GM19467 (cell line): ENCODE data around the gene MRPL42.
"Not testable (repeated sequence)": the region's sequence is repeated elsewhere in the genome, so short reads cannot be mapped to it uniquely, and the experiment has no call there.

Experiments used
- ATAC-seq: cut with Tn5 transposase; IDR thresholded peaks from one replicate; pipeline ENCODE4 v1.9.1; 2021; ENCODE audit warnings: mild to moderate bottlenecking, moderate library complexity; ENCODE audit not compliant: unreplicated experiment

The MRPL42 gene

GRCh38 chr12:93540466-93540865 lies 73.2 kb downstream of the MRPL42 start:
- ATAC-seq: no peak

GRCh38 chr12:93541578-93542225 lies 74.4 kb downstream of the MRPL42 start:
- ATAC-seq: no peak

GRCh38 chr12:93547778-93548177 lies 80.5 kb downstream of the MRPL42 start:
- ATAC-seq: no peak

- no peak for ATAC-seq
Measured at GRCh38 chr12:93549174-93549573, 81.9 kb downstream of the MRPL42 start.

GRCh38 chr12:93550748-93551611 lies 83.7 kb downstream of the MRPL42 start:
- no peak for ATAC-seq

- no peak for ATAC-seq
Measured at GRCh38 chr12:93552427-93552826, 85.1 kb downstream of the MRPL42 start.

- not testable (repeated sequence) for ATAC-seq
Measured at GRCh38 chr12:93557879-93558278, 90.6 kb downstream of the MRPL42 start.

- not testable (repeated sequence) for ATAC-seq
Measured at GRCh38 chr12:93558685-93559084, 91.4 kb downstream of the MRPL42 start.

- ATAC-seq: no peak
Measured at GRCh38 chr12:93563807-93564538, 96.7 kb downstream of the MRPL42 start.

- ATAC-seq: no peak
Measured at GRCh38 chr12:93565760-93566159, 98.4 kb downstream of the MRPL42 start.
